Measurements from ENCODE around the gene PAQR3.

Gene PAQR3

DNA sequence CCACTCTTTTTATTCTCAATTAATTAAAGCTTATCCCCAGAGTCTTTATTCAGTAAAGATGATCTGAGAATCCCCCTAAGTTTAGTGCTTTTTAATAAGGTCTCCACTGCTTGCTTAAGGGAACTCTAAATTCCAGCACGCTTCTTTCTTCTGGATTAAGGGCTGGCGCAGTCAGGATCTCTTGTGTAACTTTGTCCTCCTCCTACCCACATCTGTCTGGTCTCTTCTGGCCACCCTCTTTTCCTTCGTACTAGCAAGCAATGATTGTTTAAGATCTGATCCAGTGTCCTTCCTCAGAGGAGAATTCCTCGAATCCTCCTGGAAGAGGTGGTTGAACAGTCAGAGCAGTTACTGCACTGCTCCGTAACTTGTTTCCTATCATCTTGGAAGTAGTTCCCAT is 14.0 kb upstream of the PAQR3 start:
- Histone ChIP-seq H3K27me3 (ENCODE audit: control insufficient read depth in 2 of 2, insufficient read depth in 2 of 2, low read length in 2 of 2) (no peaks in the 10 kb centered on the region), H3K9me3 (ENCODE audit: control insufficient read depth in 2 of 2, low read length in 2 of 2) (no peaks in the 10 kb centered on the region), H3K4me3 (ENCODE audit: low read length in 2 of 2) (no peak overlapping the region), H3K27ac (ENCODE audit: low read depth in 2 of 2, low read length in 2 of 2) (no peak overlapping the region), H3K9ac (ENCODE audit: low read depth in 1 of 2, low read length in 2 of 2) (no peak overlapping the region), H3K36me3 (ENCODE audit: control insufficient read depth in 2 of 2, insufficient read depth in 2 of 2, low read length in 2 of 2) (no peaks in the 10 kb centered on the region), H3K4me1 (ENCODE audit: control insufficient read depth in 2 of 2, insufficient read depth in 2 of 2, low read length in 2 of 2) (no peaks in the 10 kb centered on the region)

DNA sequence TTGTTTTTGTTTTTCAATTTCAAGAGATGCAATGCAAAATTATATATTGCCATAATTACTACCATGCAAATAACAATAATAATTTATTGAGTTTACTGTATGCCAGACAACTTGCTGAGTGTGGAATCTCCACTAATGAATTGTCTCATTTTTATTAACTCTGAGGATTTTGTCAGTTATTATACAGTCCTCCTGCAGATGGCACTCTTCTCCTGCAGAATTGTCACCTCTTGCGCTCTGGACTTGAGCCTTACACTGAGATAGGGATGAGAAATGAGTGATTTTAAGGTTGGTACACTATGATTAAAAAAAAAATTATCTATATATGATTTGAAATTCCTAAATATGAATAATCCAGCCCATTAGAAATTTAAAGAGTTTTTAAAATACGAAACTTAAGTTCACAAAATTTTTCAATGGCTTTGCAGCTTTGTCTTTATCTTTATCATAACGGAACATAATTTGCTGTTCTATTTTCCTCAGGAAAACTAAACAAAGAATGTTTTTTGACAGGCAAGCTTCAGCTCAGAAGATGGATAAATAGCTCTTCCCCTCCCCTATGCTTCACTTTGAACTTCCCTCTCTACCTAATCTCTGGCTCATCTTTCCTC is 12.7 kb upstream of the PAQR3 start:
- Histone ChIP-seq H3K4me1 (ENCODE audit: control insufficient read depth in 2 of 2, insufficient read depth in 2 of 2, low read length in 2 of 2) (no peaks in the 10 kb centered on the region), H3K27me3 (ENCODE audit: control insufficient read depth in 2 of 2, insufficient read depth in 2 of 2, low read length in 2 of 2) (no peaks in the 10 kb centered on the region), H3K9ac (ENCODE audit: low read depth in 1 of 2, low read length in 2 of 2) (no peak overlapping the region), H3K36me3 (ENCODE audit: control insufficient read depth in 2 of 2, insufficient read depth in 2 of 2, low read length in 2 of 2) (no peaks in the 10 kb centered on the region), H3K4me3 (ENCODE audit: low read length in 2 of 2) (no peak overlapping the region), H3K9me3 (ENCODE audit: control insufficient read depth in 2 of 2, low read length in 2 of 2) (no peaks in the 10 kb centered on the region), H3K27ac (ENCODE audit: low read depth in 2 of 2, low read length in 2 of 2) (no peak overlapping the region)

DNA sequence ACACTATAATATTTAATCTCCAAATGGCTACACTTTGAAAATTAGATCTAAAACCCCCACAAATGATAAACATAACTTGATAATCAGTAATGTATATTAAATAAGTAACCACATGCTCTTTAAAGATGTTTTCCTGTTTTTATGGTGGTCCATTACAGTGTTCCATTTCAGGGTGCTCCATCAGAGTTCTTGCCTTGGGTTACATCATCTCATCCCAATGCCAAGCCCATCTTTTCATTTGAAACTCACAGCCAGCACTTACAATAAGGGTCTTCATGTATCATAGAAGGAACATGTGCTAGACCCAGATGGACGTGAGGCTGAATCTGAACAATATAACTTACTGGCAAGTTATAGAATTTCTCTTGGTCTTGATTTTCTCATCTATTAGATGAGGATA is 10.5 kb upstream of the PAQR3 start:
- no peaks in the 10 kb centered on the region for H3K27me3 ChIP-seq (ENCODE audit: control insufficient read depth in 2 of 2, insufficient read depth in 2 of 2, low read length in 2 of 2)
- no peak overlapping the region for H3K4me3 ChIP-seq (ENCODE audit: low read length in 2 of 2)
- H3K27ac ChIP-seq (ENCODE audit: low read depth in 2 of 2, low read length in 2 of 2): no peak overlapping the region
- no peaks in the 10 kb centered on the region for H3K4me1 ChIP-seq (ENCODE audit: control insufficient read depth in 2 of 2, insufficient read depth in 2 of 2, low read length in 2 of 2)
- H3K9me3 ChIP-seq (ENCODE audit: control insufficient read depth in 2 of 2, low read length in 2 of 2): no peaks in the 10 kb centered on the region
- H3K9ac ChIP-seq (ENCODE audit: low read depth in 1 of 2, low read length in 2 of 2): no peak overlapping the region
- no peaks in the 10 kb centered on the region for H3K36me3 ChIP-seq (ENCODE audit: control insufficient read depth in 2 of 2, insufficient read depth in 2 of 2, low read length in 2 of 2)

DNA sequence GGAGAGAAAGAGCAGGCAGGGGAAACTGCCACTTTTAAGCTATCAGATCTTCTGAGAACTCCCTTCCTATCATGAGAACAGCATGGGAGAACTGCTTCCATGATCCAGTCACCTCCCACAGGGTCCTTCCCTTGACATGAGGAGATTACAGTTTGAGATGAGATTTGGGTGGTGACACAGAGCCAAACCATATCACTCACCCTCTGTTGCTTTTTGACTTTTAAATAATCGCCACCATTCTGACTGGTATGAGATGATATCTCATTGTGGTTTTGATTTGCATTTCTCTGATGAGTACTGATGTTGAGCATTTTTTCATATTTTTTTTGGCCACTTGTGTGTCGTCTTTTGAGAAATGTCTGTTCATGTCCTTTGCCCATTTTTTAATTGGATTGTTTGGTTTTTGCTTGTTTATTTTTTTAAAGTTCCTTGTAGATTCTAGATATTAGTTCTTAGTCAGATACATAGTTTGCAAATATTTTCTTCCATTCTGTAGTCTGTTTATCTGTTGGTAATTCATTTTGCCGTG is 6.5 kb upstream of the PAQR3 start:
- H3K4me3 ChIP-seq (ENCODE audit: low read length in 2 of 2): no peak overlapping the region
- no peaks in the 10 kb centered on the region for H3K27me3 ChIP-seq (ENCODE audit: control insufficient read depth in 2 of 2, insufficient read depth in 2 of 2, low read length in 2 of 2)
- no peaks in the 10 kb centered on the region for H3K4me1 ChIP-seq (ENCODE audit: control insufficient read depth in 2 of 2, insufficient read depth in 2 of 2, low read length in 2 of 2)
- no peak overlapping the region for H3K9ac ChIP-seq (ENCODE audit: low read depth in 1 of 2, low read length in 2 of 2)
- no peaks in the 10 kb centered on the region for H3K9me3 ChIP-seq (ENCODE audit: control insufficient read depth in 2 of 2, low read length in 2 of 2)
- H3K27ac ChIP-seq (ENCODE audit: low read depth in 2 of 2, low read length in 2 of 2): no peak overlapping the region
- H3K36me3 ChIP-seq (ENCODE audit: control insufficient read depth in 2 of 2, insufficient read depth in 2 of 2, low read length in 2 of 2): no peaks in the 10 kb centered on the region

DNA sequence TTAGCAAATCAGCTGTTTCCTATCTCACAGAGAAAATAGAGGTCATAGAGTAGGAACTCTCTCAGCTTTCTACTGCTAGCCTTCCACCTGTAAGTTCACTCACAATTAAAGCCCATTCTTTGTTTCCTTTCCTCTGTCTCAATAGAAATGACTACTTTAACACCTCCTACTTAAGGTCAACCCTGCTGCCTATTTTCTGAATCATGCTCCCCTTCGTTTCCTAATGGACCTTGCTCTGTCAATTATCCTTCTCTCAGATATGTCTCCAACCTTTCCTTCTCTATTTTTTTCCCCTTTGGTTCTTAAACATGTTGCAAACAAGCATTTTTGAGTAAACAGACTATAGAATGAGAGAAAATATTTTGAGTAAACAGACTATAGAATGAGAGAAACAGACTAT is 5.1 kb upstream of the PAQR3 start:
- no peak overlapping the region for H3K27ac ChIP-seq (ENCODE audit: low read depth in 2 of 2, low read length in 2 of 2)
- H3K4me3 ChIP-seq (ENCODE audit: low read length in 2 of 2): no peak overlapping the region
- peaks cover 4% of the 10 kb centered on the region in 2 donors for H3K4me1 ChIP-seq (ENCODE audit: control insufficient read depth in 2 of 2, insufficient read depth in 2 of 2, low read length in 2 of 2)
- no peaks in the 10 kb centered on the region for H3K27me3 ChIP-seq (ENCODE audit: control insufficient read depth in 2 of 2, insufficient read depth in 2 of 2, low read length in 2 of 2)
- H3K36me3 ChIP-seq (ENCODE audit: control insufficient read depth in 2 of 2, insufficient read depth in 2 of 2, low read length in 2 of 2): no peaks in the 10 kb centered on the region
- H3K9ac ChIP-seq (ENCODE audit: low read depth in 1 of 2, low read length in 2 of 2): no peak overlapping the region
- H3K9me3 ChIP-seq (ENCODE audit: control insufficient read depth in 2 of 2, low read length in 2 of 2): no peaks in the 10 kb centered on the region

DNA sequence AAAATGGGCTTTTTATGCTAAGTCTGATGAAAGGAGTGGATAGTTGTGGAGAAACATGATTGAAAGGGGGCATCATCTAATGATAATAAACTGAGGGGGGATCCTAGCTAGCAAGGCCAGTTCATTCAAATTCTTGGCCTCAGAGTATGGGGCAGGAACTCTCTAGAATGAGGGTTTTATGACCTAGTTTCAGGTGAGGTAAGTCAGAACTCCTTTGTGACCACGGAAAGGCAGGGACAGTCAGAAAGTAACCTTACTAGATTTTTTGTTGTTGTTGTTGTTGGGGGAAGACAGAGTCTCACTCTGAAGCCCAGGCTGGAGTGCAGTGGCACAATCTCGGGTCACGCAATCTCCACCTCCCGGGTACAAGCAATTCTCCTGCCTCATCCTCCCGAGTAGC is 1.5 kb upstream of the PAQR3 start:
- Histone ChIP-seq H3K9me3 (ENCODE audit: control insufficient read depth in 2 of 2, low read length in 2 of 2) (no peaks in the 10 kb centered on the region), H3K4me1 (ENCODE audit: control insufficient read depth in 2 of 2, insufficient read depth in 2 of 2, low read length in 2 of 2) (peaks cover 4 to 7% of the 10 kb centered on the region in 2 donors), H3K9ac (ENCODE audit: low read depth in 1 of 2, low read length in 2 of 2) (no peak overlapping the region), H3K27ac (ENCODE audit: low read depth in 2 of 2, low read length in 2 of 2) (no peak overlapping the region), H3K4me3 (ENCODE audit: low read length in 2 of 2) (no peak overlapping the region), H3K27me3 (ENCODE audit: control insufficient read depth in 2 of 2, insufficient read depth in 2 of 2, low read length in 2 of 2) (no peaks in the 10 kb centered on the region), H3K36me3 (ENCODE audit: control insufficient read depth in 2 of 2, insufficient read depth in 2 of 2, low read length in 2 of 2) (no peaks in the 10 kb centered on the region)

DNA sequence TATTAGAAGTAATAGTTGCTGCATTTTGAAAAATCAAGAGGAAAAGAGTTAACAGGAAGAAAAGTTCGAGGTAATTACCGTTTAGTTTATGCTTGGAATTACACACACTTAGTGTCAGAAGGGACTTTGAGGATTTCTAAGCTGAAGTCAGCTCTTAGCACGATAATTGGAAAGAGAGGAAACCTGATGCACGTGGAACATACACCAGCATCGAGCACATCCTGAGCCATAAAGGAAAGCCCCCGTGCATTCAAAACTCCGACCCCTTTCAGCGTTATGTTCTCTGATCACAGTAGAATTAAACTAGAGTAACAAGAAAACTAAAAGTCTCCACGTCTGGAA is 400 bp upstream of the PAQR3 start:
- peak overlapping the region in 1 of 2 donors; percentile 10 for H3K27ac ChIP-seq (ENCODE audit: low read depth in 2 of 2, low read length in 2 of 2)
- peak overlapping the region; percentile 78 to 92 for H3K9ac ChIP-seq (ENCODE audit: low read depth in 1 of 2, low read length in 2 of 2)

DNA sequence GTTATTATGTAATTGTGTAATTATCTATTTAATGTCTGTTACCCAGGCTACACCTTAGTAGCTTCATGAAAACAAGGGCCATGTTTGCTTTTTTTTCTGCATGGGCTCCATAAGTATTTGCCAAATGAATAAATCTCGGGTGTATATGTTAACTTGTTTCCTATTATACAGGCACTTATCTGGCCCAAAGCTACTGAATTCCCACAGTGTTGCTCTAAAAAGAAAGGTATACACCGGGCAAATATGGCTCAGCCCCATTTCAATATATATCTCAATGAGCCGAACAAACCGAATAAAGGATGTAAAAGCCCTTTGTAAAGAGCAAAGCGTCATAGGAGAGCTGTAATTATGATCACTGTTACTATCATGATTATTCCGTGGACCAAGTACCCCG is 767 bp downstream of the PAQR3 start:
- Histone ChIP-seq H3K27ac (ENCODE audit: low read depth in 2 of 2, low read length in 2 of 2) (no peak overlapping the region), H3K36me3 (ENCODE audit: control insufficient read depth in 2 of 2, insufficient read depth in 2 of 2, low read length in 2 of 2) (no peaks in the 10 kb centered on the region), H3K27me3 (ENCODE audit: control insufficient read depth in 2 of 2, insufficient read depth in 2 of 2, low read length in 2 of 2) (no peaks in the 10 kb centered on the region), H3K4me1 (ENCODE audit: control insufficient read depth in 2 of 2, insufficient read depth in 2 of 2, low read length in 2 of 2) (peaks cover 4 to 7% of the 10 kb centered on the region in 2 donors), H3K4me3 (ENCODE audit: low read length in 2 of 2) (peak overlapping the region; percentile 89 to 97), H3K9me3 (ENCODE audit: control insufficient read depth in 2 of 2, low read length in 2 of 2) (no peaks in the 10 kb centered on the region), H3K9ac (ENCODE audit: low read depth in 1 of 2, low read length in 2 of 2) (peak overlapping the region; percentile 79 to 92)

More for the DNA sequence above, 400 bp upstream of the PAQR3 start:
- Histone ChIP-seq H3K36me3 (ENCODE audit: control insufficient read depth in 2 of 2, insufficient read depth in 2 of 2, low read length in 2 of 2) (no peaks in the 10 kb centered on the region), H3K9me3 (ENCODE audit: control insufficient read depth in 2 of 2, low read length in 2 of 2) (no peaks in the 10 kb centered on the region), H3K4me1 (ENCODE audit: control insufficient read depth in 2 of 2, insufficient read depth in 2 of 2, low read length in 2 of 2) (peaks cover 4 to 7% of the 10 kb centered on the region in 2 donors), H3K27me3 (ENCODE audit: control insufficient read depth in 2 of 2, insufficient read depth in 2 of 2, low read length in 2 of 2) (no peaks in the 10 kb centered on the region), H3K4me3 (ENCODE audit: low read length in 2 of 2) (peak overlapping the region; percentile 84 to 97)

DNA sequence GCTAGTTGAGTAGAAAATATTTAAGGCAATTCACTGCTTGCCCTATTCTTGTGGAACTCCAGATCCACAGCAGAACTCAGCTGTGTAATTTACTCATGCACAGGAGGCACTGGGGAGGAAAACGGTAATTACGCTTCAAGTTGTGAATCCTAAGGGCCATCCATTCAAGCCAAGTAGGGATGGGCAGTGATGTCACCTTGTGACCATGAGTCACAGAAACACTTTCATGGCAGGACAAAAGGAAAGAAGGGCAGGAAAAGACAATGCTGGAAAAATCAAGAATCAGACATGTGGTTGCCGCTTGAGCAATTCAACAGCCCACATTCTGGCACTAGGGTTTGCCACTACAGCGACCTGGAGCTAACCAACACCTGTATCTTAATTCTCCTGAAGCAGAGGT is 1.4 kb downstream of the PAQR3 start:
- H3K9me3 ChIP-seq (ENCODE audit: control insufficient read depth in 2 of 2, low read length in 2 of 2): no peaks in the 10 kb centered on the region
- H3K4me1 ChIP-seq (ENCODE audit: control insufficient read depth in 2 of 2, insufficient read depth in 2 of 2, low read length in 2 of 2): peaks cover 4 to 7% of the 10 kb centered on the region in 2 donors
- H3K36me3 ChIP-seq (ENCODE audit: control insufficient read depth in 2 of 2, insufficient read depth in 2 of 2, low read length in 2 of 2): no peaks in the 10 kb centered on the region
- no peak overlapping the region for H3K4me3 ChIP-seq (ENCODE audit: low read length in 2 of 2)
- no peak overlapping the region for H3K9ac ChIP-seq (ENCODE audit: low read depth in 1 of 2, low read length in 2 of 2)
- no peak overlapping the region for H3K27ac ChIP-seq (ENCODE audit: low read depth in 2 of 2, low read length in 2 of 2)
- H3K27me3 ChIP-seq (ENCODE audit: control insufficient read depth in 2 of 2, insufficient read depth in 2 of 2, low read length in 2 of 2): no peaks in the 10 kb centered on the region

DNA sequence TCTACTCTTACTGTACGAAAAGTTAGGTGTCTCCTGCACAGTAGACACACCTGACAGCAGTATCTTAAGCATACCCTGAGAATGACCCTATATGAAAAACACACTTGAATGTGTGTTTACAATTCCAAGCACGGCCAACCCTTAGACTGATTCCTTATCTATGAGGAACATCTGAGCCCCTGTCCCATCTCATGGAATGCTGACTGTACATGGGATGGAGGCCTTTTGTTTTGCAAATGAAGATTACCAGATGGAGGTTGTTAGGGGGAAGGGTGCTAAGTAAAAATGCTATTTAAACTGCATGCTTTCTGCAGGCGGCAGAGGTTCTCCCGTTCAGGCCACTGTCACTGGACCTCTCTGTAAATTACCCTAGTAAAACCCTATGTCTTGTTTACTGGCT is 2.2 kb downstream of the PAQR3 start:
- no peaks in the 10 kb centered on the region for H3K9me3 ChIP-seq (ENCODE audit: control insufficient read depth in 2 of 2, low read length in 2 of 2)
- H3K9ac ChIP-seq (ENCODE audit: low read depth in 1 of 2, low read length in 2 of 2): no peak overlapping the region
- H3K36me3 ChIP-seq (ENCODE audit: control insufficient read depth in 2 of 2, insufficient read depth in 2 of 2, low read length in 2 of 2): no peaks in the 10 kb centered on the region
- H3K27ac ChIP-seq (ENCODE audit: low read depth in 2 of 2, low read length in 2 of 2): no peak overlapping the region
- no peak overlapping the region for H3K4me3 ChIP-seq (ENCODE audit: low read length in 2 of 2)
- H3K4me1 ChIP-seq (ENCODE audit: control insufficient read depth in 2 of 2, insufficient read depth in 2 of 2, low read length in 2 of 2): peaks cover 4 to 7% of the 10 kb centered on the region in 2 donors
- H3K27me3 ChIP-seq (ENCODE audit: control insufficient read depth in 2 of 2, insufficient read depth in 2 of 2, low read length in 2 of 2): no peaks in the 10 kb centered on the region

Measured in mucosa of rectum (tissue), 2 donors.